ENCODE measurements around the gene CDK5RAP3. TPM values are rescaled to one million over a fixed set of nuclear protein-coding genes. Genes with fewer than 3 reads are reported as not detected.
"Not testable (repeated sequence)": the region's sequence is repeated elsewhere in the genome, so short reads cannot be mapped to it uniquely, and the experiment has no call there.

Gene CDK5RAP3
- total RNA-seq, 1 donor: 50.3 TPM

DNA sequence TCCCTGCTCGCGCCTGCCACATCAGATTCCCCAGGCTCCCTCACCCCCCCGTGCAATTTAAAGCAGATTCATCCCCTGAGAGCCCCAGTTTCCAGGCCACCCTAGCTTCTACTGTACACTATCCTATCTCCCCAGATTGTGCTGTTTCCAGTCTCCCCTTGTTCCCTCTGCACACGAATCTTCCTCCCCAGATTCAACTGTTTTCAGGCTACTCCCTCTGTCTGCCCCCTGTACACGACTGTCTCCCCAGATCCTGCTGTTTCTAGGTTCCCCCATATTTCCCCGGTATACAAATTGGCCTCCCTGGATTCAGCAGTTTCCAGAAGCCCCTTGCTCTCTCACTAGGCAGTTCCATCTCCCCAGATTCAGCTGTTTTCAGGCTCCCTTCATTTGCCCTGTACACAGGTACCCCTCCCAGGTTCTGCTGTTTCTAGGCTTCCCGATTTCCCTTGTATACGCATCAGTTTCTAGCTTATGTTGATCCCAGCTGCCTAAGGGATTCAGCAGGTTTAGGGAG is 43.7 kb downstream of the CDK5RAP3 start:
- TF ChIP-seq CTCF (IDR thresholded peaks at IDR 0.05; ENCODE audit: extremely low read depth, low read depth, low read length): no peak
- no peak overlapping the region for H2AFZ ChIP-seq (ENCODE audit: low read length)
- no peaks in the 10 kb centered on the region for H3K9me3 ChIP-seq (ENCODE audit: low read depth, low read length)
- no peaks in the 10 kb centered on the region for H4K20me1 ChIP-seq (ENCODE audit: insufficient read depth, low read length)
- no peak overlapping the region for H3K4me3 ChIP-seq (ENCODE audit: insufficient read depth, low read length)
- peaks cover 8% of the 10 kb centered on the region for H3K4me1 ChIP-seq (ENCODE audit: insufficient read depth, low read length)
- H3K4me2 ChIP-seq (ENCODE audit: insufficient read depth, low read length): no peak overlapping the region
- no peak for DNase-seq (ENCODE audit: insufficient read length, low spot score, missing footprints)
- peaks cover 2% of the 10 kb centered on the region for H3K27me3 ChIP-seq (ENCODE audit: insufficient read depth, low read length)
- no peaks in the 10 kb centered on the region for H3K79me2 ChIP-seq (ENCODE audit: insufficient read depth, low read length)
- no peak overlapping the region for H3K27ac ChIP-seq (ENCODE audit: low read depth, low read length)
- no peaks in the 10 kb centered on the region for H3K36me3 ChIP-seq (ENCODE audit: insufficient read depth, low read length)

GRCh38 chr17:48016112-48016511 is 45.2 kb downstream of the CDK5RAP3 start:
- Histone ChIP-seq H3K4me2 (ENCODE audit: insufficient read depth, low read length) (no peak overlapping the region), H3K36me3 (ENCODE audit: insufficient read depth, low read length) (no peaks in the 10 kb centered on the region), H3K27ac (ENCODE audit: low read depth, low read length) (no peak overlapping the region), H3K9me3 (ENCODE audit: low read depth, low read length) (no peaks in the 10 kb centered on the region), H4K20me1 (ENCODE audit: insufficient read depth, low read length) (no peaks in the 10 kb centered on the region), H3K4me3 (ENCODE audit: insufficient read depth, low read length) (no peak overlapping the region), H3K79me2 (ENCODE audit: insufficient read depth, low read length) (no peaks in the 10 kb centered on the region), H3K4me1 (ENCODE audit: insufficient read depth, low read length) (peaks cover 8% of the 10 kb centered on the region), H2AFZ (ENCODE audit: low read length) (no peak overlapping the region), H3K27me3 (ENCODE audit: insufficient read depth, low read length) (peaks cover 2% of the 10 kb centered on the region)
- DNase-seq (ENCODE audit: insufficient read length, low spot score, missing footprints): peak; percentile 86
- TF ChIP-seq CTCF (IDR thresholded peaks at IDR 0.05; ENCODE audit: extremely low read depth, low read depth, low read length): no peak

GRCh38 chr17:48017817-48018158 is 46.9 kb downstream of the CDK5RAP3 start:
- H3K4me3 ChIP-seq (ENCODE audit: insufficient read depth, low read length); H3K27me3 ChIP-seq (ENCODE audit: insufficient read depth, low read length); H3K9me3 ChIP-seq (ENCODE audit: low read depth, low read length); H3K79me2 ChIP-seq (ENCODE audit: insufficient read depth, low read length); H3K36me3 ChIP-seq (ENCODE audit: insufficient read depth, low read length); H4K20me1 ChIP-seq (ENCODE audit: insufficient read depth, low read length); H3K4me1 ChIP-seq (ENCODE audit: insufficient read depth, low read length); H3K27ac ChIP-seq (ENCODE audit: low read depth, low read length); DNase-seq (ENCODE audit: insufficient read length, low spot score, missing footprints); H3K4me2 ChIP-seq (ENCODE audit: insufficient read depth, low read length): not testable (repeated sequence)
- H2AFZ ChIP-seq (ENCODE audit: low read length): peak overlapping the region; percentile 20

DNA sequence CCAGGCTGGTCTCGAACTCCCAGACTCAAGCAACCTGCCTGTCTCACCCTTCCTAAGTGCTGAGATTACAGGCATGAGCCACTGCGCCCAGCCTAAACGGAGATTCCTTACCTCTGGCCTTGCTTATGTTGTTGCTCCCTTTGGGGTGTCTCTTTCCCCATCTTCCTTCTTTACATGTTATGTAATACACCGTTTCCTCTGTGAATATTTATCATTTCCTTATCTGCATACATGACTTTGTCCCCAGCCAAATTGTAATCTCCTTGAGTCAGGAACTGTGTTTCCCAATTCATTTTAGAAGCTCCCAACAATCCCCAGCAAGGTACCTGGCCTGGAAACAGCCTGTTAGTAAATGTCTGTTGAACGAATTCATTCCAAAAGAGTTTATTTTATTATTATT is 51.0 kb downstream of the CDK5RAP3 start:
- TF ChIP-seq CTCF (IDR thresholded peaks at IDR 0.05; ENCODE audit: extremely low read depth, low read depth, low read length): no peak
- Histone ChIP-seq H4K20me1 (ENCODE audit: insufficient read depth, low read length) (no peaks in the 10 kb centered on the region), H2AFZ (ENCODE audit: low read length) (no peak overlapping the region), H3K9me3 (ENCODE audit: low read depth, low read length) (no peaks in the 10 kb centered on the region), H3K79me2 (ENCODE audit: insufficient read depth, low read length) (no peaks in the 10 kb centered on the region), H3K4me3 (ENCODE audit: insufficient read depth, low read length) (no peak overlapping the region), H3K4me1 (ENCODE audit: insufficient read depth, low read length) (peaks cover 33% of the 10 kb centered on the region), H3K27ac (ENCODE audit: low read depth, low read length) (no peak overlapping the region), H3K4me2 (ENCODE audit: insufficient read depth, low read length) (no peak overlapping the region), H3K27me3 (ENCODE audit: insufficient read depth, low read length) (no peaks in the 10 kb centered on the region), H3K36me3 (ENCODE audit: insufficient read depth, low read length) (no peaks in the 10 kb centered on the region)
- DNase-seq (ENCODE audit: insufficient read length, low spot score, missing footprints): no peak
